SU-DHL-6 (cell line): ENCODE data around the gene ALPK3.

Source experiments
- CTCF ChIP-seq: fragments of 200-600 bp; sonication (generic); IDR thresholded peaks from one replicate; pipeline ENCODE4 v1.5.1; 2017; ENCODE audit warnings: antibody characterized with exemption, mild to moderate bottlenecking, low read length, moderate library complexity; ENCODE audit not compliant: insufficient read depth, poor library complexity, severe bottlenecking
- EZH2phosphoT487 ChIP-seq: fragments of 200-600 bp; sonication (generic), shearing (Covaris generic); conservative IDR thresholded peaks from 2 replicates; pipeline ENCODE4 v1.6.1; 2018; ENCODE audit warnings: mild to moderate bottlenecking, antibody characterized with exemption, low read length, moderate library complexity, mixed read lengths

DNA sequence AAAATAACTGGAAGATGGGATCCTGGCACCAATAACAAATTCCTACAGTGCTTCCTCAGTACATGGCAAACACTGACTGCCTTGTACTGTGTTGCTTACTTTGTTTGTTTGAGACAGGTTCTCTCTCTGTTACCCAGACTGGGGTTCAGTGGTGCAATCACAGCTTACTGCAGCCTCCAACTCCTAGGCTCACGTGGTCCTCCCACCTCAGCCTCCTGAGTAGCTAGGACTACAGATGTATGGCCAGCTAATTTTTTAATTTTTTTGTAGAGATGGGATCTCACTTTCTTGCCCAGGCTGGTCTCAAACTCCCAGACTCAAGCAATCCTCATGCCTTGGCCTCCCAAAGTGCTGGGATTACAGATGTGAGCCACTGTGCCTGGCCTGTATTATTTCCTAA, 3.7 kb upstream of the ALPK3 start:
- TF ChIP-seq CTCF: no peak
- no peak for TF ChIP-seq EZH2phosphoT487
